IMR-90 (cell line): ENCODE results near the gene AIF1. TPM values are rescaled to one million over a fixed set of nuclear protein-coding genes. Genes with fewer than 3 reads are reported as not detected.

Source experiments
- ATAC-seq: fragments of 200-7000 bp; cut with Tn5 transposase; 2 replicates; pipeline ENCODE4 v1.9.1; 2020; ENCODE audit warnings: low read depth, mild to moderate bottlenecking, moderate library complexity
- BruUV-seq: library from RNA; stranded (reverse); fragments of 400-500 nt; replicated peaks from 2 replicates; lab custom pipeline; 2021; lab: Mats Ljungman, UMichigan
- CTCF ChIA-PET: fragments of 300-600 bp; formaldehyde crosslinking; extraction: SDS; loops from one replicate; lab custom pipeline; 2021; ENCODE audit warnings: antibody characterized with exemption; lab: Yijun Ruan, JAX
- POLR2A ChIA-PET: fragments of 300-600 bp; sonication (Branson Sonifier 250); formaldehyde crosslinking; loops from one replicate; lab custom pipeline; 2022; ENCODE audit warnings: antibody characterized with exemption; ENCODE audit not compliant: unreplicated experiment; lab: Charles Lee
- DNase-seq: peaks from one replicate; pipeline ENCODE4 v3.0.0; 2013
- H2AFZ ChIP-seq: replicated peaks from 2 replicates; pipeline ENCODE3; 2013; ENCODE audit warnings: low read length, mild to moderate bottlenecking; ENCODE audit not compliant: poor library complexity
- H2AK5ac ChIP-seq: 2 replicates; pipeline ENCODE4 v1.6.1; 2013; ENCODE audit warnings: low read depth, low read length, inconsistent platforms
- H2AK9ac ChIP-seq: replicated peaks from 2 replicates; pipeline ENCODE3; 2013; ENCODE audit warnings: mild to moderate bottlenecking, low read depth, low read length, moderate library complexity; ENCODE audit not compliant: poor library complexity
- H2BK120ac ChIP-seq: 2 replicates; pipeline ENCODE4 v1.6.1; 2013; ENCODE audit warnings: low read depth, low read length, inconsistent platforms
- H2BK15ac ChIP-seq: 3 replicates; pipeline ENCODE4 v1.6.1; 2013; ENCODE audit warnings: low read depth, low read length, inconsistent platforms
- H2BK20ac ChIP-seq: 2 replicates; pipeline ENCODE4 v1.6.1; 2013; ENCODE audit warnings: low read depth, mild to moderate bottlenecking, inconsistent platforms, low read length, moderate library complexity
- H2BK5ac ChIP-seq: 2 replicates; pipeline ENCODE4 v1.6.1; 2013; ENCODE audit warnings: mild to moderate bottlenecking, low read depth, low read length, inconsistent platforms; ENCODE audit not compliant: poor library complexity, severe bottlenecking
- H3K14ac ChIP-seq: replicated peaks from 2 replicates; pipeline ENCODE4 v1.6.1; 2013; ENCODE audit warnings: low read depth, low read length, inconsistent platforms
- H3K18ac ChIP-seq: 2 replicates; pipeline ENCODE4 v1.6.1; 2013; ENCODE audit warnings: low read depth, low read length, control low read depth
- H3K23ac ChIP-seq: 2 replicates; pipeline ENCODE4 v1.6.1; 2013; ENCODE audit warnings: low read depth, low read length, inconsistent platforms
- H3K27ac ChIP-seq: 2 replicates; pipeline ENCODE4 v1.5.1; 2013; ENCODE audit warnings: mild to moderate bottlenecking, control low read depth, low read length; ENCODE audit not compliant: insufficient read depth
- H3K27me3 ChIP-seq: 2 replicates; pipeline ENCODE4 v1.6.1; 2013; ENCODE audit warnings: low read length; ENCODE audit not compliant: control insufficient read depth, insufficient read depth
- H3K36me3 ChIP-seq: 2 replicates; pipeline ENCODE4 v1.6.1; 2013; ENCODE audit warnings: low read length, mixed read lengths; ENCODE audit not compliant: control insufficient read depth, insufficient read depth
- H3K4ac ChIP-seq: 2 replicates; pipeline ENCODE4 v1.6.1; 2013; ENCODE audit warnings: low read depth, low read length, inconsistent platforms
- H3K4me1 ChIP-seq: 2 replicates; pipeline ENCODE4 v1.6.1; 2013; ENCODE audit warnings: low read length, mixed read lengths; ENCODE audit not compliant: control insufficient read depth, insufficient read depth
- H3K4me2 ChIP-seq: 2 replicates; pipeline ENCODE4 v1.6.1; 2013; ENCODE audit warnings: low read depth, mild to moderate bottlenecking, control low read depth, low read length, moderate library complexity
- H3K4me3 ChIP-seq: 2 replicates; pipeline ENCODE4 v1.5.1; 2013; ENCODE audit warnings: low read depth, mild to moderate bottlenecking, control low read depth, low read length, moderate library complexity; ENCODE audit not compliant: insufficient read depth
- H3K56ac ChIP-seq: 2 replicates; pipeline ENCODE4 v1.6.1; 2013; ENCODE audit warnings: low read length, inconsistent platforms; ENCODE audit not compliant: insufficient read depth; ENCODE audit errors: extremely low read depth
- H3K79me1 ChIP-seq, 2 experiments: 2 replicates each; pipeline ENCODE4 v1.6.1; 2013; ENCODE audit warnings: low read length in 2 of 2, inconsistent platforms in 1 of 2, low read depth in 1 of 2
- H3K9ac ChIP-seq: 2 replicates; pipeline ENCODE4 v1.6.1; 2013; ENCODE audit warnings: low read depth, low read length, control low read depth
- H3K9me1 ChIP-seq: 2 replicates; pipeline ENCODE4 v1.6.1; 2013; ENCODE audit warnings: low read length, inconsistent platforms; ENCODE audit not compliant: insufficient read depth
- H3K9me3 ChIP-seq: 2 replicates; pipeline ENCODE4 v1.6.1; 2013; ENCODE audit warnings: low read length; ENCODE audit not compliant: control insufficient read depth, insufficient read depth
- H4K20me1 ChIP-seq: 2 replicates; pipeline ENCODE4 v1.6.1; 2013; ENCODE audit warnings: low read length, inconsistent platforms; ENCODE audit not compliant: insufficient read depth
- H4K5ac ChIP-seq: 2 replicates; pipeline ENCODE4 v1.6.1; 2013; ENCODE audit warnings: mild to moderate bottlenecking, low read depth, low read length, control low read depth
- H4K8ac ChIP-seq, 2 experiments: 2 replicates each; pipeline ENCODE4 v1.6.1; 2013; ENCODE audit warnings: low read depth in 2 of 2, low read length in 2 of 2, control low read depth in 1 of 2, inconsistent platforms in 1 of 2
- H4K91ac ChIP-seq: 2 replicates; pipeline ENCODE4 v1.6.1; 2013; ENCODE audit warnings: low read depth, low read length, inconsistent platforms; ENCODE audit not compliant: insufficient read depth
- MAFK ChIP-seq: IDR thresholded peaks from 2 replicates; pipeline ENCODE4 v1.6.1; 2012; ENCODE audit warnings: low read depth, low read length, improper control_type of control experiment
- SMC3 ChIP-seq: fragments of 150-350 bp; IDR thresholded peaks from 2 replicates; pipeline ENCODE4 v1.6.1; 2016; ENCODE audit warnings: low read depth, mild to moderate bottlenecking, antibody characterized with exemption, low read length, moderate library complexity
- WGBS, 2 experiments: methylation state at CpG; one replicate each; pipeline versions ENCODE4 v1.1.5 to v1.1.7; 2013; ENCODE audit warnings: missing lambda C conversion rate in 2 of 2; ENCODE audit not compliant: insufficient read length in 1 of 2; ENCODE audit errors: extremely low coverage in 2 of 2; 5-methylcytosine and 5-hydroxymethylcytosine counted together
- dilution Hi-C: fragments of 300-500 bp; cut with HindIII; formaldehyde crosslinking; loops from one replicate; pipeline ENCODE4 v1.14.3; 2018; ENCODE audit warnings: low sequenced_read_pairs; ENCODE audit not compliant: unreplicated experiment
- in situ Hi-C: fragments of 300-500 bp; cut with MboI; formaldehyde crosslinking; loops from 3 replicates; pipeline ENCODE4 v1.14.3; 2019; ENCODE audit warnings: low sequenced_read_pairs, inconsistent platforms, mixed read lengths
- intact Hi-C: fragments of 100-400 bp; cut with micrococcal nuclease; formaldehyde crosslinking; loops from 2 replicates; pipeline ENCODE4 v1.10.0; 2022
- polyA plus RNA-seq, 3 experiments: library from polyadenylated mRNA; depleted of rRNA; stranded (reverse); fragments of >200 nt; gene quantifications; 2 replicates each; pipeline ENCODE4 v1.2.3, GENCODE V29; 2012; ENCODE audit warnings: low replicate concordance in 1 of 3
- total RNA-seq: library from RNA; depleted of rRNA; stranded (reverse); fragments of >200 nt; gene quantifications from 2 replicates; pipeline ENCODE4 v1.2.3, GENCODE V29; 2012

Gene AIF1
- total and polyA plus RNA-seq, 2 of the 4 experiments (the other 2 are of a cell fraction) = not detected

DNA sequence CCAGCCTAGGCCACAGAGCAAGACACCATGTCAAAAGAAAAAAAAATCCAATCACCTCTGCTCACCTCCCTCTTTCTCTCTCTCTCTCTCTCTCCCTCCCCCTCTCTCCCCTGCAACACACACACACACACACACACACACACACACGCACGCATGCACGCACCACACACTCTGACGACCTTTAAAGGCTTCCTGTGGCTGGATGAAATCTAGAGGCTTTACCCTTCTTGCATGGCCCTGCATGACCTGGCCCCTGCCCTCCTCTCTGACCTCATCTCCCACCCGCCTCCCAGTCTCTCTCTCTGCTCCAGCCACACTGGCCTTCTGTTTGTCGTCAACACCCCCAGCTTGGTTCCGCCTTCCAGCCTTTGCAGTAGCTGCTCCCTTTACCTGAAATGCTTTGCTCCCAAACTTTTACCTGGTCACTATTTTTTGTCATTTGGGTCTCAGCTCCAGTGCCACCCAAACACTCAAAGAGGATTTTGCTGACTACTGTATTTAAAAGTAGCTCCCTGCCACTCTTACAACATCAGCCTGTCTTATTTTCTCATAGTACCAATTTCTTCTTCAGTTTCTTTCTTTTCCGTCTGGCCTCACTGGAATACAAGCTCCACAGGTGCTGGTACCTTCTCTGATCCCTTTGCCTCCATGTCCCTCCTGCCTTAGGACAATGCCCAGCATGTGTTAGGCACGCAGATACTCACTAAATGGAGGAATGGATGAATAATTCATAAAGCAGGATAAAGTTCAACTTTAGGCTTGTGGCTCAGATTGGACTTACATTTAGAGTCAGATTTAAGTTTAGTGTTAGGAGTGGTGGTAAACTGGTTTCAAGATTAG, 47.3 kb upstream of the AIF1 start:
- in situ Hi-C loops = no loop called here
- Histone ChIP-seq H3K4me2 (no peak overlapping the region), H3K36me3 (no peaks in the 10 kb centered on the region), H3K4ac (no peak overlapping the region), H3K18ac (no peak overlapping the region), H3K9me1 (no peaks in the 10 kb centered on the region), H2BK120ac (no peak overlapping the region), H3K14ac (no peak overlapping the region), H4K20me1 (no peaks in the 10 kb centered on the region), H3K79me1 (no peaks in the 10 kb centered on the region), H4K8ac (no peak overlapping the region), H2BK20ac (no peak overlapping the region), H3K56ac (no peak overlapping the region), H4K5ac (no peak overlapping the region), H4K91ac (no peak overlapping the region), H3K27me3 (peaks cover 23% of the 10 kb centered on the region), H3K23ac (no peak overlapping the region; the same call in 1 of the 2 replicates), H3K27ac (no peak overlapping the region), H2AK9ac (no peak overlapping the region), H3K4me1 (no peaks in the 10 kb centered on the region; the same call in 1 of the 2 replicates), H2BK5ac (no peak overlapping the region), H2AK5ac (no peak overlapping the region), H2AFZ (no peak overlapping the region), H3K4me3 (no peak overlapping the region), H3K9ac (no peak overlapping the region), H3K9me3 (no peaks in the 10 kb centered on the region), H2BK15ac (no peak overlapping the region)
- BruUV-seq = no TSS peak
- 23% methylated on average over 4 of the region's 9 CpGs; no CpG with 5 or more reads in 1 of the 2 experiments for WGBS, 2 experiments
- TF ChIP-seq MAFK (peak; percentile 67), SMC3 (no peak)
- no peak for ATAC-seq
- DNase-seq = no peak
- intact Hi-C loops = no loop called here
- dilution Hi-C loops = no loop called here
- ChIA-PET POLR2A (no interaction called here), CTCF (interaction anchor here (0.5 to 1.2 kb wide), 2 partner anchors 31 to 571 kb away, joined by 3 to 4 read pairs; no protein-coding TSS in a partner anchor)
